Endothelial cell of umbilical vein (primary cell): ENCODE results near the gene PRR20C. TPM values are rescaled to one million over a fixed set of nuclear protein-coding genes. Genes with fewer than 3 reads are reported as not detected.

Experiments
- BruUV-seq: library from RNA; stranded (reverse); fragments of 400-500 nt; replicated peaks from 2 replicates; lab custom pipeline; 2021; lab: Mats Ljungman, UMichigan
- CTCF ChIA-PET: fragments of 300-600, 350-600 bp; sonication (Branson Sonifier 250); formaldehyde crosslinking; loops from one replicate; lab custom pipeline; 2021; ENCODE audit warnings: antibody characterized with exemption, inconsistent platforms; lab: Charles Lee
- POLR2A ChIA-PET: fragments of 300-600, 350-600 bp; sonication (Branson Sonifier 250); formaldehyde crosslinking; loops from one replicate; lab custom pipeline; 2021; ENCODE audit warnings: antibody characterized with exemption, inconsistent platforms; lab: Charles Lee
- DNase-seq: peaks from one replicate; pipeline ENCODE4 v3.0.0-alpha.2; 2011; ENCODE audit warnings: low read depth, low spot score
- FAIRE-seq: peaks from 2 replicates; lab custom pipeline; 2011; peaks lifted over from hg19 to GRCh38; lab: Jason Lieb, UNC
- H2AFZ ChIP-seq: 2 replicates; pipeline ENCODE4 v1.6.0; 2012; ENCODE audit warnings: low read depth, low read length, control low read depth, inconsistent platforms
- H3K27ac ChIP-seq: 2 replicates; pipeline ENCODE4 v1.5.1; 2011; ENCODE audit warnings: low read depth, mild to moderate bottlenecking, control low read depth, low read length, moderate library complexity; ENCODE audit not compliant: insufficient read depth
- H3K27me3 ChIP-seq, 2 experiments: 2 replicates each; pipeline versions ENCODE4 v1.6.0 to v1.6.1; 2011; ENCODE audit warnings: low read length in 2 of 2, mixed read lengths in 1 of 2; ENCODE audit not compliant: control insufficient read depth in 2 of 2, insufficient read depth in 2 of 2
- H3K36me3 ChIP-seq, 2 experiments: 2 replicates in 1 of 2; 3 replicates in 1 of 2; pipeline ENCODE4 v1.5.1; 2011; ENCODE audit warnings: low read length in 2 of 2, mild to moderate bottlenecking in 1 of 2, moderate library complexity in 1 of 2; ENCODE audit not compliant: control insufficient read depth in 2 of 2, insufficient read depth in 2 of 2; ENCODE audit errors: extremely low read depth in 1 of 2
- H3K4me1 ChIP-seq: 3 replicates; pipeline ENCODE4 v1.5.1; 2011; ENCODE audit warnings: mild to moderate bottlenecking, low read length; ENCODE audit not compliant: control insufficient read depth, insufficient read depth; ENCODE audit errors: extremely low read depth
- H3K4me2 ChIP-seq: 2 replicates; pipeline ENCODE4 v1.6.1; 2011; ENCODE audit warnings: low read length, control low read depth, mixed read lengths; ENCODE audit not compliant: insufficient read depth
- H3K4me3 ChIP-seq, 3 experiments: fragments of 200-600 bp in 1 of 3; sonication (generic), shearing (Covaris generic) in 1 of 3; replicated peaks in 1 of 3; 2 replicates each; pipeline ENCODE4 v1.5.1; 2011 to 2016; ENCODE audit warnings: control low read depth in 3 of 3, low read length in 3 of 3, mild to moderate bottlenecking in 2 of 3, inconsistent platforms in 1 of 3, low read depth in 1 of 3, moderate library complexity in 1 of 3; ENCODE audit not compliant: insufficient read depth in 1 of 3
- H3K79me2 ChIP-seq: 2 replicates; pipeline ENCODE4 v1.6.0; 2012; ENCODE audit warnings: low read length, inconsistent platforms; ENCODE audit not compliant: control insufficient read depth, insufficient read depth
- H3K9ac ChIP-seq: replicated peaks from 2 replicates; pipeline ENCODE3; 2011; ENCODE audit warnings: low read length, control low read depth; ENCODE audit not compliant: insufficient read depth; ENCODE audit errors: extremely low read depth
- H3K9me1 ChIP-seq: replicated peaks from 3 replicates; pipeline ENCODE4 v1.6.0; 2011; ENCODE audit warnings: mild to moderate bottlenecking, low read length; ENCODE audit not compliant: control insufficient read depth, insufficient read depth; ENCODE audit errors: extremely low read depth
- H3K9me3 ChIP-seq: replicated peaks from 2 replicates; pipeline ENCODE4 v1.5.1; 2012; ENCODE audit warnings: low read length, inconsistent platforms; ENCODE audit not compliant: control insufficient read depth, insufficient read depth
- H4K20me1 ChIP-seq: replicated peaks from 2 replicates; pipeline ENCODE3; 2011; ENCODE audit warnings: mild to moderate bottlenecking, low read length; ENCODE audit not compliant: control insufficient read depth, insufficient read depth; ENCODE audit errors: extremely low read depth
- CTCF ChIP-seq, 2 donors: IDR thresholded peaks; 1 replicate in 1 of 2; 2 replicates in 1 of 2; pipeline ENCODE4 v1.5.1; 2011; ENCODE audit warnings: low read length in 2 of 2, mild to moderate bottlenecking in 2 of 2, moderate library complexity in 2 of 2, control low read depth in 1 of 2, inconsistent platforms in 1 of 2, low read depth in 1 of 2; ENCODE audit not compliant: insufficient read depth in 1 of 2; ENCODE audit errors: extremely low read depth in 1 of 2
- EZH2 ChIP-seq: IDR thresholded peaks from 2 replicates; pipeline ENCODE4 v1.6.1; 2012; ENCODE audit warnings: borderline replicate concordance, low read depth, mild to moderate bottlenecking, moderate library complexity, low read length, inconsistent platforms; ENCODE audit not compliant: severe bottlenecking
- FOS ChIP-seq: IDR thresholded peaks from 2 replicates; pipeline ENCODE4 v1.6.1; 2011; ENCODE audit warnings: mild to moderate bottlenecking, low read length, moderate library complexity, borderline replicate concordance; ENCODE audit not compliant: insufficient read depth
- GATA2 ChIP-seq: IDR thresholded peaks from 2 replicates; pipeline ENCODE4 v1.7.0; 2011; ENCODE audit warnings: low read depth, mild to moderate bottlenecking, moderate library complexity, mixed read lengths, low read length; ENCODE audit not compliant: insufficient read length, insufficient read depth
- JUN ChIP-seq: IDR thresholded peaks from 2 replicates; pipeline ENCODE4 v1.6.1; 2011; ENCODE audit warnings: borderline replicate concordance, low read depth; ENCODE audit not compliant: insufficient read length, insufficient read depth
- MYC ChIP-seq: IDR thresholded peaks from one replicate; pipeline ENCODE4 v1.6.1; 2011; ENCODE audit warnings: mild to moderate bottlenecking, low read depth, low read length
- POLR2A ChIP-seq: IDR thresholded peaks from 2 replicates; pipeline ENCODE4 v1.6.1; 2012; ENCODE audit warnings: low read depth, mild to moderate bottlenecking, control low read depth, low read length
- POLR2AphosphoS5 ChIP-seq: IDR thresholded peaks from 2 replicates; pipeline ENCODE4 v1.6.1; 2012; ENCODE audit warnings: low read depth, mild to moderate bottlenecking, control low read depth, low read length, moderate library complexity; ENCODE audit not compliant: insufficient read depth
- dilution Hi-C: fragments of 300-500 bp; cut with MboI; formaldehyde crosslinking; loops from one replicate; pipeline ENCODE4 v1.15.0; 2019; ENCODE audit warnings: low sequenced_read_pairs; ENCODE audit not compliant: extremely low pct_ligation_motif_present
- intact Hi-C: fragments of 100-400 bp; cut with micrococcal nuclease; formaldehyde crosslinking; loops from one replicate; pipeline ENCODE4 v1.10.0; 2022
- polyA plus RNA-seq, 4 experiments: library from polyadenylated mRNA; depleted of rRNA in 3 of 4; stranded (reverse) in 3 of 4; unstranded in 1 of 4; fragments of >200 nt; gene quantifications; 2 replicates each; pipeline versions ENCODE4 v1.2.1 to v1.2.3, GENCODE V29; 2011 to 2012; ENCODE audit warnings: missing spikeins in 1 of 4
- total RNA-seq: library from RNA; stranded (reverse); gene quantifications from 2 replicates; pipeline ENCODE4 v1.2.3, GENCODE V29; 2021
- TF ChIP-seq, protein P1 (sequence below): IDR thresholded peaks from 2 replicates; pipeline ENCODE4 v1.6.1; 2011; ENCODE audit not compliant: insufficient read depth, insufficient read length

PRR20C gene
- total and polyA plus RNA-seq, 2 donors (not counting 3 experiments of a cell fraction or from before 2014, with no cell fraction given): not detected

DNA sequence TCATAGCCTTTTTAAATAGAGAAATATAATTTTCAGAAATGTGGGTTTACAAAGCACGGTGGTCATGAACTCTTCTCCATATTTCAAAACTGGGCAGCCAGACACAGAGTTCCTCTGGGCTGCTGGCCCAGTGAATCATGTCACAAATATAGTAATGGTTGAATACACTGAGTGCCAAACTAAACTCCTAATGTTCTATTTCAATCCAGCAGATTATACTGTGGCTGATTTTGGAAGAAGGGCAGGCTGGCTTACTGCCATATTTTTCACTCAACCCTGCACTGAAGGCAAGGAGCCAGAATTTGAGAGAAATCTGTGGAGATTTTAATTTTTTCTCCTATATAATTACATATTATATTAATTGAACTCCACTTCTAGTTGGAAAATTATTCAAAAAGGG lies 30.2 kb upstream of the PRR20C start:
- Histone ChIP-seq H3K36me3 (no peaks in the 10 kb centered on the region), H3K27me3 (no peaks in the 10 kb centered on the region), H3K4me3 (no peak overlapping the region), H3K79me2 (no peaks in the 10 kb centered on the region), H3K27ac (no peak overlapping the region), H3K9me1 (no peaks in the 10 kb centered on the region), H4K20me1 (no peaks in the 10 kb centered on the region), H2AFZ (no peak overlapping the region), H3K9me3 (no peaks in the 10 kb centered on the region), H3K4me2 (no peak overlapping the region), H3K4me1 (no peaks in the 10 kb centered on the region), H3K9ac (no peak overlapping the region)
- ChIA-PET CTCF (no interaction called here), POLR2A (no interaction called here)
- no peak for TF ChIP-seq MYC
- TF ChIP-seq FOS: no peak
- no peak for TF ChIP-seq GATA2
- TF ChIP-seq, protein P1, sequence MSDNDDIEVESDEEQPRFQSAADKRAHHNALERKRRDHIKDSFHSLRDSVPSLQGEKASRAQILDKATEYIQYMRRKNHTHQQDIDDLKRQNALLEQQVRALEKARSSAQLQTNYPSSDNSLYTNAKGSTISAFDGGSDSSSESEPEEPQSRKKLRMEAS: no peak
- no peak for TF ChIP-seq POLR2AphosphoS5
- TF ChIP-seq JUN: no peak
- no peak for TF ChIP-seq EZH2
- TF ChIP-seq POLR2A: no peak
- TF ChIP-seq CTCF (IDR thresholded peaks at IDR 0.05; ENCODE audit: extremely low read depth in 1 of 2, insufficient read depth in 1 of 2, low read depth in 1 of 2, low read length in 2 of 2): no peak
- DNase-seq (peak; percentile 75), FAIRE-seq (no peak)
- dilution Hi-C loops: no loop called here
- intact Hi-C loops: no loop called here
- BruUV-seq: no TSS peak
